OCI-M2 (cell line): Measurements from ENCODE around the gene LRRC61.

ENCODE experiments used
- DNase-seq: peaks from one replicate; lab custom pipeline; 2025; ENCODE audit not compliant: unreplicated experiment; lab: John Stamatoyannopoulos, UW

The LRRC61 gene

DNA sequence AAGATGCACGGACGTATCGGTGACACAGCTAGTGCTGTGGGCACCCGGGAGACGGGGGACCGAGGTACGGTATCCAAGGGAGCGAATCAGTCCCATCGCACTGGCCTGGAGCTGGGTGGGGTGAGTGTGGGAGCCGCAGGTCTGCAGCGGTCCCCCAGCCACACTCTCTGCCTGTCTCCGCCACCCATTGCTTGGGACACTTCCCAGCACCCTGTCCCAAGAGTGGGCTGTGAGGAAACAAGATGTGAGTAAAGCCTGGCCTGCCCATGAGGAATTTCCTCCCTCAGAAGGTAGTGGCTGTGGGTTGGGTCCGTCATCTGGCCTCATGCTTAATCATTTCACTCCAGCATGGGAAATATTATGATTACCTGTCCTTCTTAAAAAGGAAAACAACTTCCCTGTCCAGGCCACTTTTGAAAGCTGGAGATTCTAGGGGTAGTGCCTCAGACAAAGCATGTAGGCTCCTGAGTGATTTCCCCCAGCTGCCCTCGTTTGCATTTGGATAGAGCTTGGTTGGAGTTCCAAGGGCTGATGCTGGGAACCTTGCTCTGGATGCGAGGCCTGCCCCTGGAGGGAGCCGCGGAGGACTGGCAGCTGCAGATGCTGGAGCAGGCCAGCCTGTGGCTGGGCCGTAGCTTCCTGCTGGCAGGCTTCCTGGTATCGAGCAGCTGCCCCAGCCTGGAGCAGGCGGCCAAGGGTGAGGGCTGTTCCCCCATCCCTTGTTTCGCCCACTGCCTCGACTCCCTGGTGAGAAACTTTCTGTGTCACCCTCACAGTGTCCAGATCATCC is 6.4 kb downstream of the LRRC61 start:
- DNase-seq = no peak

DNA sequence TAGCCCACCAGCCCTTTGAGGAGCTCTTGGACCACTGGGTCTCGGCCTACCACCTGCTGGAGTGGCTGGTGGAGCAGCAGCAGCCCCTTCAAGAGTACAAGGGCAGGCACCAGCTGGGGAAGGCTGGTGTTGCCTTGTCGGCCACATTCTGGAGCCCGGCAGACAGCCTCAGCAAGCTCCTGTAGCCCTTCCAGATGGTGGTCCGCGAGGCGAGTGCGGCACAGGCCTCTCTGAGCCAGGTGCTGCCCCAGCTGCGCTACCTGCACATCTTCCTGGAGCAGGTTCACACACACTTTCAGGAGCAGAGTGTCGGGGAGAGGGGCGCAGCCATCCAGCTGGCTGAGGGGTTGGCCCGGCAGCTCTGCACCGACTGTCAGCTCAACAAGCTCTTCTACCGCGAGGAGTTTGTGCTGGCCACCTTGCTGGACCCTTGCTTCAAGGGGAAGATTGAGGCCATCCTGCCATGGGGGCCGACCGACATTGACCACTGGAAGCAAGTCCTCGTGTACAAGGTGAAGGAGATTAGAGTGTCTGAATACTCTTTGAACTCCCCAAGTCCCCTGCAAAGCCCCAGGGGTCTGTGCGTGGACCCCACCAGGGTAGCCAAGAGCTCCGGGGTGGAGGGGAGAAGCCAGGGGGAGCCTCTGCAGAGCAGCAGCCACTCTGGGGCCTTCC is 7.2 kb downstream of the LRRC61 start:
- no peak for DNase-seq

DNA sequence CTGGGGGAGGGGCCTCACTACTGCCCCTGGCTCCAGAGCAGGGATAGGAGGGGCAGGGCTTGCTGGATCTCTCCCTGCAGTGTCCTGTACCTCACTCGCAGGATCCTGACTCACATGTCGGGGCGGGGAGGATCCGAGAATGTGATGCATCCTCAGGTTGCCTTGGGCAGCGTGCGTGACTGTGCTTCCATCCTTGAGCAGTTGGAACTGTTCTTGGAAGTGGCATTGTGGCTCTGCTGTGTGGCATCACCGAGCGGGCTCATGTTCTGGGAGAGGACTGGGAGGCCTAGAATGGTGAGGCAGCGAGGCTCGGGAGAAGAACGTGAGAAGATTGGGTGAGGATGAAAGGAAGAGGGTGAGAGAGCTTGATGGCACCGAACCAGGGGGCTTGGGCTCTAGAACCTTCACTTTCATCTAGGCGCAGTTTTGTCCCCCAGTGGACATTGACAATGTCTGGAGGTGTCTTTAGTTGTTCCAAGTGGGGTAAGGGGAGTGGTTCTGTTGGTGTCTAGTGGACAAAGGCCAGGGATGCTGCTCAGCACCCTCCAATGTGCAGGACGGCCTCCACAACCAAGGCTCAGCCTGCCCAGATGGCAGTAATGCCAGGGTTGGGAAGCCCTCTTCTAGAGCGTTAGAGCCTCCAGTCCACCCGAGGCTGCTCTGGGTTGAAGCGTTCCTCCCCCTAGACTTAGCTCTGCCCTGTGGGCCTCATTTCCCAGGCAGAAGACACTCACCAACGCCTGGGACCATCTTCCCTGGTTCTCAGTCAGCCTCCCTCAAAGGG is 9.9 kb downstream of the LRRC61 start:
- DNase-seq = no peak

DNA sequence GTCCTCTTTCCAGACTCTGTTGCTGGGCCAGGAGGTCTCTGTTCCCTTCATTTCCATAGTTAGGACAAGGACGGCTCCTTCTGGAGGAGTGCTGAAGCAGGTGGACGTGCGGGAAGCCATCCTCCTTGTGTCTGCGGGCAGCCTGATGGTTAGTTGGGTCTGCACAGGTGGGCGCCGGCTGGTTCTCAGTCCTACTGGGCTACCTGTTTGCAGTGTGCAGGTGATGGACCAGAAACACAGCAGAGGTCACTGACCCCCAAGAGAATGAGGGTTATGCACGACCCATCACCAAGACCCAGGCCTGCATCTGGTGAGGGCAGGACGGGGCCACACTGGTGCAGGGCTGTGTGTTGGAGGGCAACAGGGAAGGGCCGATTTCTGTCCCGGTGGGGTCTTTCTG is 10.5 kb downstream of the LRRC61 start:
- no peak for DNase-seq

DNA sequence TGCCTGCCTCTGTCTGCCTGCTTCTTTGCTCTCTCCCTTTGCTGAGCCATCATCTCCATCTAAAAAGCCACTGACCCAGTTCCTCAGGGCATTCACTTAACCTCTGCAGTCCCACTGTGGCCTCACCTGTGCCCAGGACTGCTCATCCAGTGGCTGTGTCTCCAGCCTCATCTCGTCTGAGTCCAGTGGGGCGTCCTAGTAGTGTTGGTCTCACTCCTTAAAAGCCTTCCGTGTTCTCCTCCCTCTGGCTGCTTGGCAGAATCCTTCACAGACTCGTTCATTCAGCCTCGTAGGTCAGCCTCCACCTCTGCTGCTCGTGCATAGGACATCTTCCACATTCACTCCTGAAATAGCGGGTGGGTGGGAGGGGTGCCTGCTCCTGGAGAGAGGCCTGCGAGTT is 11.0 kb downstream of the LRRC61 start:
- DNase-seq = no peak

DNA sequence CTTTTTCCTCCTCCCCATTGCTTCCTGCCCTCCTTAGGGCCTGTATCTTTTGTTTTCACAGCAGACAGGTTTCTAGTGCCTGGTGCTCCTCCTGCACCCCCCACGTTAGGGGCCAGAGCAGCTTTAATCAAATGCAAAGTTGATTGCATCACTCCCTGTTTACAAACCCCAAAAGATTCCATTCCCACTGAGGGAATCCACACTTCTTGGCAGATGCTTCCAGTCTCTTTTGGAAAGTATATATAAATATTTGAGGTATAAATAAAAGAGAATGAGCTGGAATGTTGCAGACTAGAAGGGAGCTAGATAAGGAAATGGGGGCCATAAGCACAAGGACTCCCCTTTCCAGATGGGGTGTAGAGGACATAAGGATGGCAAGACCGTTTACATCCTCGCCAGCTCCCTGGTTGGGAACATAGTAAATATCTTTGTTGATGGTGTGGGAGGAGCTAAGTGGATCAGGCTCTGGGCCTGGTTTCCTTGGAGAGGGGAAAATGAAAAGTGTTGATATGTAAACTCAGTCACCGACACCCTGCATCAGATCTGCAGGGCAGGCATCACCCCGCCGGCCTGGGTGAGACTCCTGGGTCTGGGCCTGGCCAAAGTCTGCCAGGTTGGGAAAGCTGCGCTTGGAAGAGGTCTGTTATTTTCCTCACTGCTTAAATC is 12.1 kb downstream of the LRRC61 start:
- no peak for DNase-seq

DNA sequence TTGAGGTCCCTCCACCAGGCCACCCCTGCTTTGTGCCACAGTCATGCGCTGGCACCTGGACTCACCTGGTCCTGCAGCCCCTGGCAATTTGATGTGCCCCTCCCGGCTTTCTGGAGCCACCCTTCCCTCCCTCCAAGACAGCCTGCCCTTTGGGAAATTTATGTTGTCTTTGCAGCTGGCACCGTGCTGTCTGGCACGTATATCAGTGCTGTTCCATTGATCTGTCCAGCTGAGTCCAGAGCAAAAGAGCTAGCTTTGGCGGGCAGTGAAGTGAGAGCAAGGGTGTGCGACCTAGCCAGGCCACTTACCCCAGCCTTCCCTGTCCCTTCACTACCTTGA is 12.6 kb downstream of the LRRC61 start:
- no peak for DNase-seq

DNA sequence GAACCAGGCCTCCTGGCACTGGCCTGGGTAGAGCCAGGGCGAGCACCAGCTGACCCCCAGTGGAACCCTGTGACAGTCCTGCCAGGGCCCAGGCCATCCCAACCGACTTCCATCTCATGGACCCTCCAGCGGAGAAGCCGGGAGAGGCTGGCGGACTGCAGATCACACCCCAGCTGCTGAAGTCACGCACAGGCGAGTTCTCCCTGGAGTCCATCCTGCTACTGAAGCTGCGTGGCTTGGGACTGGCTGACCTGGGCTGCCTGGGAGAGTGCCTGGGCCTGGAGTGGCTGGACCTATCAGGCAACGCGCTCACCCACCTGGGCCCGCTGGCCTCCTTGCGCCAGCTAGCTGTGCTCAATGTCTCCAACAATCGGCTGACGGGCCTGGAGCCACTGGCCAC is 13.6 kb downstream of the LRRC61 start:
- DNase-seq = no peak

DNA sequence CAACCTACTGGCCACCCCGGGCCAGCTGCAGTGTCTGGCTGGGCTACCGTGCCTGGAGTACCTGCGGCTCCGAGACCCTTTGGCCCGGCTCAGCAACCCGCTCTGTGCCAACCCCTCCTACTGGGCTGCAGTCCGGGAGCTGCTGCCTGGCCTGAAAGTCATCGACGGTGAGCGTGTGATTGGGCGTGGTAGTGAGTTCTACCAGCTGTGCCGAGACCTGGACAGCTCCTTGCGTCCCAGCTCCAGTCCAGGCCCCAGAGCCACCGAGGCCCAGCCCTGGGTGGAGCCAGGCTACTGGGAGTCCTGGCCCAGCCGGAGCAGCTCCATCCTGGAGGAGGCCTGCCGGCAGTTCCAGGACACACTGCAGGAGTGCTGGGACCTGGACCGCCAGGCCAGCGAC is 14.0 kb downstream of the LRRC61 start:
- DNase-seq = no peak

DNA sequence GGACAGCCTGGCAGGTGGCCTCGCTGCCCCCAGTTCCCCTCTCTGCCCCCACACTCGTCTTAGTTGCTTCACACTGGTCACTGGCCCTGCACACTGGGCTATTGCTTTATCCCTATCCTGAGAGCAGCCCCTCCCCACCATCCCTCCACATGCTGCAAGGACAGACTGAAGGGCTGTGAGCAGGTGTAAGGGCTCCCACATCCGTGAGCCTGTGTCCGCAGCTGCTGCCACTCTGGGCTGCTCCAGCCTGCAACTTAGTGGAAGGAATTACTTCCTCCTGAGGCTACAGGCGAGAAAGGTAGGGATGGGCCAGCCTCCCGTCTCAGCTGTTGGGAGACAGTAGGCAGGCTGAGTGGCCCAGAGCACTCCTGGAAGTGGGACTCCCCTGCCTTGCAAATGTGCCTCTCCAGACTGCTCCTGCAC is 14.5 kb downstream of the LRRC61 start:
- DNase-seq = no peak

DNA sequence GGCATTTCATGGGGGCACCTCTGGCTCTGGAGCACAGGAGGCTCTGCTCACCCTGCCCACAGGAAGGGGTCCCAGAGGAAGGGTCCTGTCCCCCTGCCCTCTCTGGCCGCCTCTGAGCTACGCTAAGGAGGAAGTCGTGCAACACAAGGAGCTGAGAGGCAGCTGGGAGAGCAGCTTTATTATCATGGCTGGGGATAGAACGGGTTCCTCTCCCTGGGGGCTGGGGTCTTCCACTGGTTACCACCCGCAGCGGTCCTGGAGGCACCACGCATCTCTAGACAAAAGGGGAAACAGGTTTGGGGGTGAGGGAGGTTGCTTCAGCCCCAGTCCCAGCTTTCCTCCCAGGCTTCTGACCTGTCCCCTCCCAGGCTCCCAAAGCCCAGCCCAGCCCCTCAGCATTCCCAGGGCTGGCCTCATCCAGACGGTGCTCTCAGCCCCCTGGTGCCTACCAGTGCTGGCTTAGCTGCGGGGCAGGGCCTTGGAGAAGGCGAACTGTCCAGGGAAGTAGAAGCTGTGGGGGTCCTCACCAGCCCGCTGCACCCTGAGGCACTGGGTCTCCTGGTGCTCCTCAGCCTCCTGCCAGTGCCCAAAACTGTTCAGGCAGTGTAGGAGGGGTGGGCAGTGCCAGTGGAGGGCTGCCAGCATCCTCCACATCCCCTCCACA is 15.1 kb downstream of the LRRC61 start:
- no peak for DNase-seq

DNA sequence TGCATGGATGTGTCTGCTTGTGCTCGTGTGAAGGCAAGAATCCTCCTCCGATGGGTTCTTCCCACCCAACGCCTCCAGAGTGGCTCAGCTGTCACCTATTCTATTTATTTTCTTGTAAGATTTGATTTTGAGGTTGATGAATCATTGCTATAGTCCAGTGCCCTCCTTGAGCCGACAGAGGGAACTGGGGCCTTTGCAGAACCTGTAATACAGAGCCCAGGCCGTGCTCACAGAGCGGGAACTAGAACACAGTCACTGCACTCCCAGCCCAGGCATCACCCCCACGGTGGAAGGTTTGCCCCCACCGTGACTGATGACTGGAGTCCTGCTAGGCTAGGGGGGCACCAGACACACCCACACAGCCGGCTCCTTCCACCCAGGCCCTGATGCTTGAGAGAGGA is 16.3 kb downstream of the LRRC61 start:
- no peak for DNase-seq

DNA sequence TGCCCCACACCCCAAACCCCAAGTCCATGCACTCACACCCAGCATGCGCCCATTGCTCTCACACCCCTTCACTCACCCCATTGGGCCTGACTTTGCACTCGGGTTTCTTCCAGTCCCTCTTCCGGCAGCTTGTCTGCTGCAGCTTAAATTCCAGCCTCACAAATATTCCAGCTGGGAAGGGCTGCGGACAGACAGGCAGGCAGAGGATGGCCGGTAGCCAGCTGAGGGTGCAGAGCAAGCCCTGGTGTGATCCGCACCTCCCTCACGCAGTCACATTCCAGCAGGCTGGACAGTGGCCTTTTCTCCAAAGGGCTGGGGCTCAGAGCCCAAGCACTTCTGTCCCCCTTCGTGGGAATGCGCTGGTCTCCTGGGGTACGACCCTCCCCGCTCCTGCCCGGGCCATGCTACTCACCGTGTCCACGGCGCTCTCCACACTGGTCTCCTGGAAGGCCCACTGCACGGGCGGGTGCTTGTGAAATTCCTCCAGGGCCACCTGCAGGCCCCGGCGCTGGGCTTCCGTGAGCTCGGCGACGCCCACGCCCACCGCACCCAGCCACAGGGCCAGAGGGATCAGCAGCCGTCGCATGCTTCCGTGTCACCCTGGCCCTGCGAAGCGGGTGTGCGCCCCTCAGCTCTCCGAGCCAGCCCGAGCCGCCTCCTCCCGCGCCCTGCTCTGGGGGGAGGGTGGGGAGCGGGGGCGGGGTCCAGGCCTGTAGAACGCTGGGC is 17.0 kb downstream of the LRRC61 start:
- DNase-seq = no peak

DNA sequence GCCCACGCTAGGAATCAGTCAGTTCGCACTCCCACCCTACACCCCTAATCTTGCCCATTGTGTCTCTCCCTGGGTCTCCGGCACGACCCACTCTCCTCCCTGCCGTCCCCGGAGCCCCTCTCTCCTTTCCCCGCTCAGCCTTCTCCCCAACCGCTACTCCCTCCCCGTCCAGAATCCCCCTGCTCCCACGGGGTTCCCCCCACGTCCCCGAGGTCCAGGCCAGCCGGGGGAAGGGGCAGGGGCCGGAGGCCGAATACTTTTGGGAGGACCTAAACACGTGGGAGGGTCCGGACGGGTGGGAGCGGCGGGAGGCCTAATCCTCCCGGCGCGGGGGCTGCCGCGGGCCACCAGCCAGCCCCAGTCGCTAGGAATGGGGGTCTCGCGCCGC is 17.7 kb downstream of the LRRC61 start:
- DNase-seq = no peak

DNA sequence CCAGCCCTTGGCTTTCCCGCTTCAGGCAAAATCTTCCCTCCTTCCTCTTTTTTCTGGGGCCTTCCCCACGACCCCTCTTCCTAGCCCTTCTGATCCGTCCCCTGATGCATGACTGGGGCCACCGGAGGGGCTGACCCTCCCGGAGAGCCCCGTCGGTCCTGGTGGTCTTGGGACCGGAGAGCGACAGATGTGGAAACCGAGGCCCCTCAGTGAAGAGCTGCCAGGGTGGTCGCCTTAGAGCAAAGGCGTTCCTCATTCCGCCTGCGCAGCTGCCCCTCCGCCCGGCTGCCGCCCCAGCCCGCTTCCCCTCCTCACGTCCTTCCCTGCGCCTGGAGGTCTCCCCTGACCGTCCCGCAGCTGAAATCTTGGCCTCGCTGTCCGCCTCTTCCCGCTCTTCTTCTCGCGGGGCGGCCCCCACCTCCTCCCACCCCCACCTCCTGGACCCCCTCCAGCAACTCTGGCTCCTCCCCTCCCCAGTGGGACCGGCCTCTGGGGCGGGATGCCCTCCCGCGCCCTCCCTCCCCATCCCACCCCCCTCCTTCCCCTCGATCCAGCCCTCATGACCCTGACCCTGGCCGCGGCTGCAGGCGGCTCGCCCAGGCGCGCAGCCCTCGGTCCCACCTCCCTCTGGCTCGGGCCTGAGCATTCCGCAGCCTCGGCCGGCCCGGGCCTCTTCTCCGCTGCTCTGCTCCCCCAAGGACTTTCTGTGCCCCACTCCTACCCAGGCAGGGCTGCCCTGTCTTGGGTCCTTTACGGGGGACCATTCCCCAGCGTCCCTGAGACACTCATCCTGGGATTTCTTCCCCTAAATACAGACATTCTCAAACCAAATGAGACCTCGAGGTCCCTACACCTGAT is 18.3 kb downstream of the LRRC61 start, which contains the start of gene RARRES2:
RARRES2 (minus strand) TSS at position 367 of the 858 bp plus-strand sequence. CDS start 1,020 bp downstream, outside the sequence.
- no peak for DNase-seq

DNA sequence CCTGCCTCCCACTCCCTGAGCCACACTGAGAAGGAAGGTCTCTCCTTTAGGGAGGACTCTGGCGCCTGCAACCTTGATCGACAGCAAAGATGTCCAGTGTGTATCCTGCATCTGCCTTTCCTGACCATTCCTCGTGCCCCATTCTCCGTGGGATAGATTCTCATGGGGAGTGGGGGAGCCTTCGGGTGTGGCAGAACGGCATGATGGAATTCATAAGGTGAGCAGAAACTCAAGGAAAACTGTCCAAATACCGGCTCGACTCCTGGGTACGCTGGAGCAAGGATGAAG is 18.9 kb downstream of the LRRC61 start:
- DNase-seq = no peak

DNA sequence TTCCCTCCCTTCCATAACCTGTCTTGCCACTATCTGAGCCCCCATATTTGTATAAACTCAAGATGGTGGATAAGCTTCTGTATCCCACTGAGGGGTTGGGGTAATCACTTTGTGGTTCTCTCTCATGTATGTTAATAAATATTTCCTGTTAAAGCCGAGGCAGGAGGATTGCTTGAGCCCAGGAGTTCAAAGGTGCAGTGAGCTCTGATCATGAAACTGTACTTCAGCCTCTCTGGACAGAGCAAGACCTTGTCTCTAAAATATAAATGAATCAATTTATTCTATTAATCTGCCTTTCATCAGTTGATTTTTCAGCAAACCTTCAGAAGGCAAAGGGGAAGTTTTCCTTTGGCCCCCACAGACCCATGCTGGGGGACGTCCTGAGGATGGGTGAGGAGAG is 20.1 kb downstream of the LRRC61 start:
- DNase-seq = no peak

DNA sequence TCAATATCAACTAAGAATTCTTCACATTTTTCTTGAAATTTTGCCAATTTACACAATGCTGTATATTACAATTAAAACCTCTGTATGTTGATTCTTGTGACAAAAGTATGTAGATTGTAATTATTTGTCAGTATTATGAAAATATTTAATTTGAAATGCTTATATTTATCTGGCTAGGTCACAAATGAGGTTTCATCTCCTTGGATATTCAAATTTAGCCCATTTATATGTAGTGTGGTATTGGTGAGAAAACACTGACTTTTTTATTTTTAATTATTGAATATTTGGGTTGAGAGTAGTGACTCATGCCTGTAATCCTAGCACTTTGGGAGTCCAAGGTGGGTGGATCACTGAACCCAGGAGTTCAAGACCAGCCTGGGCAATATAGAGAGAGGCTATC is 21.1 kb downstream of the LRRC61 start:
- DNase-seq = no peak

DNA sequence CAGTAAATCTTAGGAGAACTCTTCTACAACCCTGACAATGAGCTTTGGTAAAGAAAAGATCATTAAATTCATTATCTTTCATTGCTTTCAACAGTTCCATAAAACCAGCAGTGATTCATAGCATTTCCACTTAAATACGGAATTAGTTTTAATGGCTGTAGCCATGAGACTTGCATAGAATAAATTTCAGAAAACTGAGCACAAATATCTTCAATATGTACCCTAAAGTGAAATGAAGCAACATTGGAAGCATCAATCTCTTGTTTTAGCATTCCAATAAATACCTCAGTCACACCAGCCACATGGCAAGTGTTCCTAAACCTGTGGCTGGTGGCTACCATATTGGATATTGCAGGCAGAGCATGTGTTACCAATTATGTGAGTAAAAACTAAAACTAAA is 21.9 kb downstream of the LRRC61 start:
- no peak for DNase-seq

DNA sequence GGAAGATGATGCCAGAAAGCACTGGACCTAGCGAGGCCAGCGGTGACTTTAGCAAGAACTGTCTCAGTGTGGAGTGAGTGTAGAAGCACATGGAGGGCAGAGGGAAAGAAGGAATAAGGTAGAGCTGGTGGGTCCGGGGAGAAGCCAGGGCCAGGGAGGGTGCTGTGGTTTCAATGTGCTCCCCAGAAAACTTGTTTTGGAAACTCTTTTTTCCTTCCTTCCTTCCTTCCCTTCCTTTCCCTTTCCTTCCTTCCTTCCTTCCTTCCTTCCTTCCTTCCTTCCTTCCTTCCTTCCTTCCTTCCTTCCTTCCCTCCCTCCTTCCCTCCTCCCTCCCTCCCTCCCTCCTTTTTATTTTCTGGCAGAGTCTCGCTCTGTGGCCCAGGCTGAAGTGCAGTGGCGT is 23.8 kb downstream of the LRRC61 start:
- no peak for DNase-seq
